ENCODE results near the gene HOXC10.

Gene HOXC10

GRCh38 chr12:53965281-53966084 lies 19.5 kb upstream of the HOXC10 start:
- DNase-seq (ENCODE audit: low read depth), result no peak

GRCh38 chr12:53966085-53966384 lies 18.9 kb upstream of the HOXC10 start:
- no peak for DNase-seq (ENCODE audit: low read depth)

DNA sequence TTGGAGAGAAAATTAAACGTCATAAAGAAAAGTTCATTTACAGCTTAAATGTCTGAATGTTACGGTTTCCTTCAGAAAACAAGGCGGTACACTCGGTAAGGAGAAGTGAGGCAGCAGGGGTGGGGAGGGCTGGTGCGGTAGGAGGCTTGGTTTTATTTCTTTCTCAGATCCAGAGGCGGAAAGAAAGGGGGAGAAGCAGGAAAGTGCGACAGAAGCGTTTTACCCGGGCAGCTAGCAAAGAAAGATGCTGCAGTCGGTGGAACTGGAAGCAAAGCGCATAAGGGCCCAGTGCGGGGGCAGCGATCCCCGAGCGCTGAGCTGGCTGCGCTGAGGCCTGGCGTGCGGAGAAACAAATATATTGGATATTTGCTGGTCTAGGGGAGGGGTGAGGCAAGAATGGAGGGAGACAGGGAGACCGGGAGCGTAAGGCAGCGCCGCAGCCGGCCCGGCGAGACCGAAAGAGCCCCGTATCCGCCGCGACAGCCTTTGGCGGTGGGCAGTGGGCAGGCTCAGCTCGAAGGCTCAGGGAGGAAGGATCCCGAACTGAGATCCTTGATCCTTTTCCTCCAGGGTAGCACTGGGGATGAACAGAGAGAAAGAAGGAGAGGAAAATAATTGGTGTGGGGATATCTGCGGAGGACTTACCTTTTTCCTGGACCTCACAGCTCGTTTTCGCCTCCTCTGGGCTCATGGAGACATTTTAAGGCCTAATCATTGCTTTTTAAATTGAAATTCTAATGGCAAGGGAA lies 18.4 kb upstream of the HOXC10 start:
- no peak for DNase-seq (ENCODE audit: low read depth)

GRCh38 chr12:53967421-53967925 lies 17.5 kb upstream of the HOXC10 start:
- no peak for DNase-seq (ENCODE audit: low read depth)

- no peak for DNase-seq (ENCODE audit: low read depth)
These were observed 16.5 kb upstream of the HOXC10 start for GRCh38 chr12:53968214-53969127.

DNA sequence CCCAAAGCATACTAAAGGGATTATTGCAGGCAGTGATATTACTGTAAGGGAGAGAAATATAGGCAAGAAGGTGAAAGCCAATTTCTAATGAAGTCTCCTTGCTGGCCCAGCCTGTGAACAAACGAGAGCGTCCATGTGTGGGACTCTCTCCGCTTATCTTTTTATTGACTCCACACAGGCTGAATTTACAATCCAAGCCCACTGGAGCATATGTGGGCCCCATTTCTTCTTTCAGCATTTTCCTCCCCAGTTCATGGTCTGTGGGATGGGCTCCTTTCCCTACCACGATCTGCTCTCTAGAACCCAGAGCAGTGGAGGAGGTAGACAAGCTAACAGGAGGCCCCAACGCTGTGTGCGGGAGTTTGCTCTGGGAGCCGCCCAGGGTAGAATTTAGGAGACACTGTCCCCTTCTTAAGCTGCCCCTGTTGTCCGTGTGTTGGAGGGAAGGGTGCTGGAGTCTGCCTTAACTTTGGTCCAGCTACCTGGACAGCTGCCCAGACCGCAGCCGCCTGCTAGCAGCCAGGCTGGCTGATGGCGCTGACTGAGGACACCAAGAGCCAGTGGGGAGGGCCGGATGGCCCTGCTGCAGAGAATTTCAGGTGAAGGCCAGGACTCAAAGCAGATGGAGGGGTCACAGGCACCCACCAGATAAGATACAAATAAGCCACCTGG lies 15.2 kb upstream of the HOXC10 start:
- no peak for DNase-seq (ENCODE audit: low read depth)

DNA sequence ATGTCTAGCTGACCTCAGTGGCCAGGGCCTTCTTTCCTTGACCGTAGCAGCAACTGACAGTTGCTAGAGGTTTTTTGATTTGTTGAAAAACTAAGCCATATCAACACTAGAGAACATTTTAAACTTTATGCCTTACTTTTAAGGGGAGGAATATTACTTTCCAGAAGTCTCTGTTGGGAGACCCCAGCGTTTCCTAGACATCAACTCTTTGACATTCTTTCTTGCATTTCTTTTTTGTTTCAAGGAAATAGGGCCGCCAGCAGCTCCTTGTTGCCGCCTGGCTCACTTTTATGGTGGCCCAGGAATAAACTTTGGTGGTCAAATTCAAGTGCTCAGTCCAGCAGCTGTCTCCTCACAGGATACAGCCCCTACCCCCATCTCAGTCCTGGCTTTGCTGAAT lies 14.5 kb upstream of the HOXC10 start:
- no peak for DNase-seq (ENCODE audit: low read depth)

GRCh38 chr12:53971129-53971528 lies 13.8 kb upstream of the HOXC10 start:
- no peak for DNase-seq (ENCODE audit: low read depth)

- no peak for DNase-seq (ENCODE audit: low read depth)
These were observed 13.3 kb upstream of the HOXC10 start for GRCh38 chr12:53971686-53972085.

GRCh38 chr12:53972152-53972702 lies 12.7 kb upstream of the HOXC10 start:
- DNase-seq (ENCODE audit: low read depth), result no peak

- no peak for DNase-seq (ENCODE audit: low read depth)
These were observed 12.2 kb upstream of the HOXC10 start, which contains the start of gene HOXC11 for GRCh38 chr12:53972722-53973235. Gene HOXC11 (plus strand): TSS chr12:53973126. CDS start chr12:53973242, 116 bp downstream.

- no peak for DNase-seq (ENCODE audit: low read depth)
These were observed 11.5 kb upstream of the HOXC10 start for GRCh38 chr12:53973236-53974042.

- DNase-seq (ENCODE audit: low read depth), result no peak
These were observed 10.6 kb upstream of the HOXC10 start, which contains the start of gene HOTAIR for GRCh38 chr12:53974084-53975063. Gene HOTAIR (minus strand): TSS chr12:53974954.

DNA sequence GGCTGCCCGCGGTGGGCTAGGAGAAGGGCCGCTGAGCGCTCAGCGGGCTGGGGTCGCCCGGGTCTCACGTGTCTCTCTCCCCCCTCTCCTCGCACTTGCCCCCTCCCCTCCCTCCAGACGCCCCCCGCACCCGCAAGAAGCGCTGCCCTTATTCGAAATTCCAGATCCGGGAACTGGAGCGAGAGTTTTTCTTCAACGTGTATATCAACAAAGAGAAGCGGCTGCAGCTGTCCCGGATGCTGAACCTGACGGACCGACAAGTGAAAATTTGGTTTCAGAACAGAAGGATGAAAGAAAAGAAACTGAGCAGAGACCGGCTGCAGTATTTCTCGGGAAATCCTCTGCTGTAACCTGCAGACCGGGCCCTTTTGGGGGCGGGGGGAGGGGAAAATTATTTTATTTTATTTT lies 9.9 kb upstream of the HOXC10 start:
- no peak for DNase-seq (ENCODE audit: low read depth)

DNA sequence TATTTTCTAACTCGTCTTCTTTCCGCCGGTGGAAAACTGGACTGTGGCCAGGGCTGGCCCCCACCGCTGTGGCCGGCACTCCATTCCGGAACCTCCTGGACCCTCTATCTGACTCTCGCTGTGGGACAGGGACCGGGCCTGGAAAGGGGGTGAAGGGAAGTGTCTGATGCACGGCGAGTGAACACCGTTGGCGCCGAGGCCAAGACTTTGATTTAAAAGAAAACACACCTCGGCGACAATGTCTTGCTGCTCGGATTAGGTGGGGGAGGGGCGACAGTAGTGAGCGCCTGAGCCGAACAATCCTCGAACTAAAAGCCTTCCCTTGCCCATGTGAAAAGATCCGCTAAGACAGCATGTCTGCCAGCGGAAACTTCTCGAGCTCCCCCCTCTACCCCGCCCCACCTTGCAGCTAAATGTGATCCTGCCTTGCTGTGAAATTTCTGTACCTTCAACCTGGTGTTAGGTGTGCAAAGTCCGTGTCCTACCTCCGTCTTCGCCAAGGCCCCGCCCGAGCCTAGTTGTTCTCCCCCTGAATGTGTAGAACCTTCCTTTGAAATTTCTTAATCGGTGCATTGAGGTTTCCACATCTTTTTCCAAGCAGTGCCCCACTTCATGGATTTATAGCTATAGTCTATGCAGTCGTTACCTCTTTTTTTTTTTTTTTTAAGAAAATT lies 9.3 kb upstream of the HOXC10 start:
- DNase-seq (ENCODE audit: low read depth), result no peak

- no peak for DNase-seq (ENCODE audit: low read depth)
These were observed 8.6 kb upstream of the HOXC10 start for GRCh38 chr12:53976172-53976822.

DNA sequence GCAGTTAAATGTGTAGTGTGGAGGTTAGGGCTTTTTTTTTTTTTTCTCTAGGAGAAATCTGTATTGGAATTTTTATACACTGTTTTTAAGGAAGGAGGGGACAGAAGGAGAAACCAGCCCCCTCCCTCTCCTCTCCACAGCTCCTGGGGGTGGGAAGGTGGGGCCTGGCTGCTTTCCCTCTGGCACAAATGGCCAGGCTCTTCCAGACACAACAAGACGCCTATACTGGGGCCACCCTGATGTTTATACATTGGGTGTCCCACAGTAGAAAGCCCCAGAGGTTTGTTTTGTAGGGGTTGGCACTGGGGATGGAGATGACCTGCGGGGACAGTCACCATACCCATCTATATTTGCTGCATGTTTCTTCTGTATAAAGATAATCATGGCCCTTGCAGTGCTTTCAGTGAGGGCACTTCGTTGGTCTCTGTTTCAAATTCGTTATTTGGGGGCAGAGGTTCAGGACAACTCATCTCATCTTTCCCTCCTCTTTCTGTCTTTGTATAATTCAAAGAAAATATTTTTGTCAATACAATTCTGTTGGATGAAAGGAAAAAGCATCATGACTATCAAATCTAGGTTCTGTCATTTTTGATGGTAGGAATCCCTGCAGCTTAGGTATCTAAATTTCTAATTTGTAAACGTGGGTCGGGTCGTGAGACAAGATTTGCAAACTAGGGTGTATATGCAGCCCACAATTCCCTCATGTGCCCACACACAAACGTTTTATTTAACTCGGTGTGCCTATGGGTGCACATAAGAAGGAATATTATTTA lies 7.9 kb upstream of the HOXC10 start:
- DNase-seq (ENCODE audit: low read depth), result no peak
